C4-2B (cell line): Measurements from ENCODE around the gene PRMT6.

Experiments used
- H3K27ac ChIP-seq: fragments of 450-650 bp; 2 replicates; pipeline ENCODE4 v1.5.1; 2017
- CTCF ChIP-seq: fragments of 450-650 bp; conservative IDR thresholded peaks from 2 replicates; pipeline ENCODE4 v1.5.1; 2017; ENCODE audit warnings: mild to moderate bottlenecking
- ZFX ChIP-seq: fragments of 450-650 bp; IDR thresholded peaks from 2 replicates; pipeline ENCODE4 v1.6.1; 2017

PRMT6 gene

GRCh38 chr1:107047602-107048001, 8.9 kb upstream of the PRMT6 start:
- TF ChIP-seq ZFX (no peak), CTCF (peak; percentile 14)

GRCh38 chr1:107048241-107048640, 8.2 kb upstream of the PRMT6 start:
- TF ChIP-seq CTCF, result no peak
- TF ChIP-seq ZFX, result no peak
- no peak overlapping the region for H3K27ac ChIP-seq

More at GRCh38 chr1:107047602-107048001, 8.9 kb upstream of the PRMT6 start:
- H3K27ac ChIP-seq, result no peak overlapping the region

- no peak for TF ChIP-seq CTCF
- TF ChIP-seq ZFX, result no peak
- H3K27ac ChIP-seq, result no peak overlapping the region
Observed at GRCh38 chr1:107051266-107051665, 5.2 kb upstream of the PRMT6 start.

GRCh38 chr1:107055919-107056425, 502 bp upstream of the PRMT6 start:
- peak overlapping the region; percentile 94 for H3K27ac ChIP-seq

GRCh38 chr1:107057197-107058133, 991 bp downstream of the PRMT6 start:
- H3K27ac ChIP-seq, result peak overlapping the region; percentile 94

GRCh38 chr1:107058245-107059032, 2.0 kb downstream of the PRMT6 start:
- TF ChIP-seq CTCF (no peak), ZFX (no peak)
- no peak overlapping the region for H3K27ac ChIP-seq

More at GRCh38 chr1:107057197-107058133, 991 bp downstream of the PRMT6 start:
- TF ChIP-seq ZFX (peak; percentile 56), CTCF (no peak)

GRCh38 chr1:107061886-107062285, 5.4 kb downstream of the PRMT6 start:
- no peak for TF ChIP-seq CTCF
- TF ChIP-seq ZFX, result no peak
- no peak overlapping the region for H3K27ac ChIP-seq
